GM12872 (cell line): ENCODE measurements around the gene SEC24D.

Source experiments
- CTCF ChIP-seq: IDR thresholded peaks from 3 replicates; pipeline ENCODE4 v1.5.1; 2011; ENCODE audit warnings: low read depth, mild to moderate bottlenecking, low read length, moderate library complexity; ENCODE audit not compliant: insufficient read depth

SEC24D gene

GRCh38 chr4:118849867-118850487 is 14.1 kb upstream of the SEC24D start:
- TF ChIP-seq CTCF, result no peak

GRCh38 chr4:118848901-118849300 is 13.0 kb upstream of the SEC24D start:
- TF ChIP-seq CTCF, result no peak

GRCh38 chr4:118848242-118848641 is 12.3 kb upstream of the SEC24D start:
- no peak for TF ChIP-seq CTCF

GRCh38 chr4:118846979-118847378 is 11.1 kb upstream of the SEC24D start:
- TF ChIP-seq CTCF, result no peak

- TF ChIP-seq CTCF, result no peak
Observed at GRCh38 chr4:118845552-118846050, 9.7 kb upstream of the SEC24D start.

- no peak for TF ChIP-seq CTCF
Observed at GRCh38 chr4:118843237-118843636, 7.3 kb upstream of the SEC24D start.

GRCh38 chr4:118842055-118842454 is 6.1 kb upstream of the SEC24D start:
- no peak for TF ChIP-seq CTCF
